BE2C (cell line): ENCODE data around the gene MAP4K2.

Experiments
- DNase-seq: peaks from one replicate; pipeline ENCODE4 v3.0.0-alpha.2; 2020
- H3K27me3 ChIP-seq: fragments of 250-450 bp; sonication (Bioruptor Pico); 2 replicates; pipeline ENCODE4 v1.5.1; 2020; ENCODE audit warnings: mild to moderate bottlenecking
- H3K36me3 ChIP-seq: fragments of 250-450 bp; sonication (Bioruptor Pico); 2 replicates; pipeline ENCODE4 v1.5.1; 2020; ENCODE audit warnings: mild to moderate bottlenecking
- H3K4me1 ChIP-seq: fragments of 250-450 bp; sonication (Bioruptor Pico); 2 replicates; pipeline ENCODE4 v1.5.1; 2020
- H3K4me3 ChIP-seq: 2 replicates; pipeline ENCODE4 v1.5.1; 2011; ENCODE audit warnings: low read depth, low read length
- H3K9me3 ChIP-seq: fragments of 250-450 bp; sonication (Bioruptor Pico); 2 replicates; pipeline ENCODE4 v1.5.1; 2020
- CTCF ChIP-seq: IDR thresholded peaks from 2 replicates; pipeline ENCODE4 v1.5.1; 2012; ENCODE audit warnings: mild to moderate bottlenecking, low read depth, low read length

MAP4K2 gene

GRCh38 chr11:64842851-64843685, 40.1 kb upstream of the MAP4K2 start:
- Histone ChIP-seq H3K36me3 (no peaks in the 10 kb centered on the region), H3K4me3 (no peak overlapping the region), H3K27me3 (no peaks in the 10 kb centered on the region), H3K4me1 (no peaks in the 10 kb centered on the region), H3K9me3 (no peaks in the 10 kb centered on the region)
- TF ChIP-seq CTCF, result no peak
- DNase-seq, result no peak

- TF ChIP-seq CTCF, result no peak
- no peaks in the 10 kb centered on the region for H3K9me3 ChIP-seq
- DNase-seq, result no peak
- H3K36me3 ChIP-seq, result no peaks in the 10 kb centered on the region
- no peak overlapping the region for H3K4me3 ChIP-seq
- no peaks in the 10 kb centered on the region for H3K27me3 ChIP-seq
- H3K4me1 ChIP-seq, result no peaks in the 10 kb centered on the region
These were observed 39.3 kb upstream of the MAP4K2 start for GRCh38 chr11:64842366-64842759.

GRCh38 chr11:64841592-64842365, 38.8 kb upstream of the MAP4K2 start:
- no peaks in the 10 kb centered on the region for H3K27me3 ChIP-seq
- no peaks in the 10 kb centered on the region for H3K4me1 ChIP-seq
- no peak for DNase-seq
- TF ChIP-seq CTCF, result no peak
- no peak overlapping the region for H3K4me3 ChIP-seq
- no peaks in the 10 kb centered on the region for H3K36me3 ChIP-seq
- H3K9me3 ChIP-seq, result no peaks in the 10 kb centered on the region

- H3K36me3 ChIP-seq, result no peaks in the 10 kb centered on the region
- H3K9me3 ChIP-seq, result no peaks in the 10 kb centered on the region
- no peak for DNase-seq
- no peak overlapping the region for H3K4me3 ChIP-seq
- TF ChIP-seq CTCF, result no peak
- no peaks in the 10 kb centered on the region for H3K27me3 ChIP-seq
- no peaks in the 10 kb centered on the region for H3K4me1 ChIP-seq
These were observed 37.1 kb upstream of the MAP4K2 start for GRCh38 chr11:64839887-64840782.

- Histone ChIP-seq H3K9me3 (no peaks in the 10 kb centered on the region), H3K27me3 (no peaks in the 10 kb centered on the region), H3K36me3 (no peaks in the 10 kb centered on the region), H3K4me1 (no peaks in the 10 kb centered on the region), H3K4me3 (no peak overlapping the region)
- no peak for TF ChIP-seq CTCF
- no peak for DNase-seq
These were observed 36.3 kb upstream of the MAP4K2 start for GRCh38 chr11:64839335-64839734.
